Activated T-cell treated with anti-CD3 and anti-CD28 coated beads for 48 hours (primary cell): ENCODE results near the gene PDE4D.
"Not testable (repeated sequence)": the region's sequence is repeated elsewhere in the genome, so short reads cannot be mapped to it uniquely, and the experiment has no call there.

Source experiments
- DNase-seq: peaks from one replicate; pipeline ENCODE4 v3.0.0-alpha.2; 2020; ENCODE audit warnings: low read depth

Gene PDE4D

DNA sequence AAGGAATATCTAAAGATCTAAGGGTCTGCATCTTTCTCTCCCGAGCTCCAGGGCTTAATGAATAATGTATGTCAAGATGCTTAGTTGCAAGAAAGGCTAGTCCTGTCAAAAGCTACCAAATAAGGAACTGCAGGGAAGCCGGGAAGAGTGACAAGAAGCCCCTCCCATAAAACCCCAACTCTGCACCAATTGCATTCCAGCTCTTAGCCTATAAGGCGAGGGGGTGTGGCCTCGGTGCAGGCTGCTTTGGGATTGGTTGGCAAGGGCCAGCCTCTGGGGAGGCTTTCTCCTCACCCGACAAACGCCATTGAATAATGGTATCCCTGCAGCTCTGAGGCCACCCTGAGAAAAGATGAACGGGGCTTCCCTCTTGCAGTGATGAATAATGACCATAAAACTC, 893.7 kb downstream of the PDE4D start:
- no peak for DNase-seq

DNA sequence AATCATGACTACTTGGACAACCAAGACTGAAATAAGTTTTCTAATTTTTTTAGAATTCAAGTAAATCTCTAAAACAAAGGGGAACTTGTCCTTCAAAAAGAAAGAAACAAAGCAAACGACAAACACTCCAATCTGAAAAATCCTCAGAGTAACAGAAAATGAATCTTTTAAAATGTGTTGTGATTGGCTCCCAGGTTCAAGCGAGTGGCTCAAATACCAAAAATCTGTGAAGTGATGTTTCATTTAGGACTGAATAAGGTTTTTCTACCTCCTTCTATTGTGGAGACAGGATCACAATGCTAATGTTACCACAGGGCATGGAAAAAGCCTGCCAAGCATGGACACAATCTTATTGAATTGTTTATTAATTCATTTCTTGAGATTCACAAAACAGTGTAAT, 895.0 kb downstream of the PDE4D start:
- no peak for DNase-seq

DNA sequence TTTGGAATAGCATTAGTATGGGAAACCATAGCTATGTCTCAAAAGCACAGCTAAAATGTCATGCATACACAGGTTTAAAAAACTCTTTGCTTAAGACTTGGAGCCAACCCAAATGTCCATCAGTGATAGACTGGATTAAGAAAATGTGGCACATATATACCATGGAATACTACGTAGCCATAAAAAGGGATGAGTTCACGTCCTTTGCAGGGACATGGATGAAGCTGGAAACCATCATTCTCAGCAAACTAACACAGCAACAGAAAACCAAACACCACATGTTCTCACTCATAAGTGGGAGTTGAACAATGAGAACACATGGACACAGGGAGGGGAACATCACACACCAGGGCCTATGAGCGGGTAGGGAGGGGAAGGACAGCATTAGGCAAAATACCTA, 897.7 kb downstream of the PDE4D start:
- not testable (repeated sequence) for DNase-seq

DNA sequence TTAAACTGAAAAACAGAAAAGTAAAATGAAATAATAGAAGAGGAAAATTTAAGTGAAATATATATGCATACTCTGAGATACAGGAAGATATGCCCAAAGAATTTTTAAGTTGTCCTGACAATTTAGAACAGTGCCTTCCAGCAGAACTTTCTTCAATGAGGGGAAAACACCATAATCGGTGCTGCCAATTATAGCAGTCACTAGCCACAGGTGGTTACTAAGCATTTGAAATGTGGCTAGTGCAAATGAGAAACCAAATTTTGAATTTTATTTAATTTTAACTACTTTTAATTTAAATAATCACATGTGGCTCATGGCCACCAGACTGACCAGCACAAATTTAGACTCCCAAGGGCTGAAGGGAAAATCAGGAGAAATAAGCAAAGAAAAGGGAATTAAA, 900.1 kb downstream of the PDE4D start:
- DNase-seq = no peak

DNA sequence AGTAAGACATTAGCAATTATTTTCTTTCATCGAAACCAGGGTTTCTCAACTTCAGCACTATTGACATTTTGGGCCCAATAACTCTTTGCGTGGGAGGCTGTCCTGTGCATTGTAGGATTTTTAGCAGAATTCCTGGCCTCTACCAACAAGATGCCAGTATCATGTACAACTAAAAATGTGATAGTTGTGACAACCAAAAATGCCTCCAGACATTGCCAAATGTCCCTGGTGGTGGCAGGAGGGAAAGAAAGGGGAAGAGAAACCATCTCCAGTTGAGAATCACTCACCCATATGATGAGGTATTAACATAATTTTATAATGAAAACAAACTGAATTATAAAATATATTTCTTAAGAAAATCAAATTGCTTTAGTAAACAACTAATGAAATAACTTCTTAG, 904.6 kb downstream of the PDE4D start:
- DNase-seq = no peak

DNA sequence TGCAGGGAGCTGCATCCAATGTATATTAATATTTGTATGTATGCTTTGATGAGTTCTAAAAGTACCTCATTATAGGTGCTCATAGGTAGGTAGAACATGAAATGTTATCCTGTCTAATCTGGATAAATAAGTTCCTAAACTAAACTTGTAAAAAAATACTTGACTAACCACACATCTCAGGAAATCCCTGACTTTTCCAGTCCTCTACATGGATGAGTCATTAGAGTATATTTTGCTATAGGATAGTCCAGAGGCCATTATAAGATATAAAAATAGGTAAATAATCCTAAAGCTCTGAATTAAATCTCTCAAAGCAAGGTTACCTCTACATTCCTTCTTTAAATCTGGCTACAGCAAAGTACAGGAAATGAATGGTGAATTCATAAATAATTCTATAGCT, 906.3 kb downstream of the PDE4D start:
- DNase-seq = no peak

DNA sequence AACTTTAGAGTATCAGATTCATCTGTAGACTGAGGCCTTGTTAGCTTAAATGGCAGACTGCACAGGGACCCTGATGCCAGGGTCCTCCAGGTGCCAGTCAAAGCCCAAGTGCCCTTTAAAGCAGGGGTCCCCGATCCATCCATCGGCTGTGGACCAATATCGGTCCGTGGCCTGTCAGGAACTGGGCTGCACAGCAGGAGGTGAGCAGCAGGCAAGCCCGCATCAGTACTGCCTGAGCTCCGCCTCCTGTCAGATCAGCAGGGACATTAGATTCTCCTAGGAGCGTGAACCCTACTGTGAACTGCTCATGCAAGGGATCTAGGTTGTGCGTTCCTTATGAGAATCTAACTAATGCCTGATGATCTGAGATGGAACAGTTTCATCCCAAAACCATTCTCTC, 907.2 kb downstream of the PDE4D start:
- no peak for DNase-seq

DNA sequence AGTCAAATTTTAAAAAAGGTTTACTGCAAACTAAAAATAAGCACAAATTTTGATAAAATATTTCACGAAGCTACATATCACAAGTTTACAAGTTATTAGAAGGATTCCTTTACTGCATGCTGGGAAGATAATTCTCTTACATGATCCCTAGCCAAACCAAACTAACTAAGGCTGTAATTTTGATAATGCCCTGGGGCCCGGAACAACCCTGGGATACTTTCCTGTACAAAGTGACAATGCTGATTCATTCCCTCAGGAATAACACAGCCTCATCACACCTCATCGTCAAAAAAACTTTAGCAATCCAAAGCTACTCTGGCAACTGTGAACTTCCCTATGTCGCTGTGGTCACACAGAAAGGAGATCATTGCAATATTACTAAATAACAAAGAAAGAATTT, 907.8 kb downstream of the PDE4D start:
- no peak for DNase-seq

DNA sequence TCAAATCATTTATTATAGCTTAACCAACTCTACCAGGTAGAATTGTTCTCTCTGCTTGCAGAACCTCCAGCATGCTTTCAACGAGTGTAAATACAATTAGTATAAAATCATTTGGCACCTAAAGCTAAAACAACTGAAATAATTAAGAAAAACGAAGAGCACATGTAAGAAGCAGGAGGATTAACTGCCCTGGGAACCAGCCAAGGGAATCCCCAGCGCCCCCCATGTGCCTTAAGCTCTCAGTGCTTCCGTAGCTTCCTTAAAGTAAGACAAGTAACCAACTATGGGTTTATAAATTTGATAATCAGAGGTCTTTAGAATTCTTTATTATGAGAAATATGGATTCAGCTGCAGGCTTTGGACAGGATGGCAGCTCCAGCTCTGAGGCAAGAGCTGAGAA, 908.2 kb downstream of the PDE4D start:
- no peak for DNase-seq

DNA sequence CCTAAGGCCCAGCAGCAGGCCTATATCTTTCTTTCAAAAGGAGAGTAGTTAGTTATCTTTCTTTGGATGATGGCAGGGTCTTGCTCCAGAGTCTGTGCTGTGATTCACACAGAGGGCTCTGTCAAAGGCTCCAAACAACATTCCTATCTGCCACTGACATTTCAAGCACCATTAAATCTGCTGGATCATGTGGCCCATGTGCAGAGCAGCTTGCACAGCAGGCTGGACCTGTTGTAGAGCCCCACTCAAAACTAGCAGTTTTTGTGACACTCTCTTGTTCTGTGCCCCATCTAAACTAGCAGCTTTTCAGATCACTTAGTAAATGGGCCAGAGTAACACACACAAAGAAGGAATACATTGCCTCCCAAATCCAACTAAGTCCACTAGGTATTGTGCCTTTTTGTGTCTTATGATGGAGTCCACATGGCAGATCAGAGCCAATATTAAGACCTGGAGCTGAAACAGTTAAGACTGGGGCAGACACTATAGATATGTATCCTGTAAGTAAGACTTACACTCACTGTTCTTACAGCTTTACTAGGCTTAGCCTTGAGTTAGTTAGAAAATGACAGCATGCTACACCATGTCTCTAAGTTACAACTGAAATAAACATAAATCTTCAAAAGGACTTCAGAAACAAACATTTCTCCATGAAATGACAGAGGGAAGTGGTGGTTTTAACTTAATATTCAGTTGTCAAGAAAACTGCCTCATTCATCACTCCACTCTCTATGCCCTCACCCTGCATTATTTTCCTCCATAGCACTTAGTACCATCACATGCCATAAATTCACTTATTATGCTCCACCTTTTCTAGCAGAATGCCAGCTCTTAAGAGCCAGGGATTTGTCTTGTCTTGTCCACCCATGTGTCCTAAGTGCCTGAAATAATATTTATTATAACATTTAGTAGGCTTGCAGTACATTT, 909.7 kb downstream of the PDE4D start:
- no peak for DNase-seq

DNA sequence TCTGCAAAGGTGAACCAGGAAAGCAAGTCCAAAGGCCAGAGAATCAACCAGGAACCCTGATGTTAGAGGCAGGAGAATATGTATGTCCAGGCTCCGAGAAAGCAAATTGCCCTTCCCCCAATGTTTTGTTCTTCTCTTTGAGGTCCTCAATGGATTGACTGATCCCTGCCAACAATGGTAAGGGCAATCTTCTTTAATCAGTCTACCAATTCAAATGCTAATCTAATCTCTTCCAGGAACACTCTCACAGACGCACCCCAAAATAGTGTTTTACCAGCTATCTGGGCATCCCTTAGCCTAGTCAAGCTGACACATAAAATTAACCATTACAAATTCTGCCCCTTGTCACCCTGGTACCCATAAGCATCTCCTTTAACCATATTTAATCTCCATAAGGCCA, 912.6 kb downstream of the PDE4D start:
- DNase-seq = no peak

DNA sequence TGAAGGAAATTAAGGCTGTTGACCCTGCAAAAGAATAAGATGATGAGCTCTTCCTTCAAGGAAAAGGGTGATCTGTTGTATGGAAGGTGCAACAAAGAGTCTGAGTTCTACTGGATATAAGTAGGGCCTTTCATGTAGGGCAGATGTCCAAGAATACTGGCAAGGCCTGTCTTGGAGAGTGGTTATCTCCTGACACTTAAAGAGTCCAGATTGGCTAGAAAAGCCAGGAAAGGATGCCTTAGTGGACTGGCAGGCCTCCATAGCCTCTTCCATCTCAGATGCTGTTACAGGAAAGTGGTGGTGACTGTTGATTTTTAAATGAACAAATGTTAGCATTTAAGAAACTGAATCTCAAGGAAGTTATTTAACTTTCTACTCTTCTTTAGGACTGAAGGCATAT, 914.4 kb downstream of the PDE4D start:
- DNase-seq = no peak

DNA sequence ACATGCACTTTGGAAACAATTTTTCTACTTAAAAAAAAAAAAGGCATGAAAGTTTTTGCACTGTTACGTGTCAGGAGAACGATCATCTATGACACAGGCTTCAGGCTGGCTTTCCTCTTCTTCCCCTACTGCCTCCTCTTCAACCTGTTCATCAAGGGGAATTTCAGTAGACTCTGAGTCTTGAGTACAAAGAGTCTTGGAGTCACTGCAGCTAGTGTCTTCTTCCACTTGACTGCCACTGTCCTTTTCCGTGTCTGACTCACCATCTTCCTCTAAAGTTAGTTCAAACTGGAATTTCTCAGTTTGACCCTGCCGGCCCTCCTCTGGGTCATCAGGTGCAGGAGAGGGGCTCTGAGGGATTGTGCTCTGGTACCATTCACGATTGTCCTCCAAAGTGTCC, 918.9 kb downstream of the PDE4D start:
- no peak for DNase-seq

DNA sequence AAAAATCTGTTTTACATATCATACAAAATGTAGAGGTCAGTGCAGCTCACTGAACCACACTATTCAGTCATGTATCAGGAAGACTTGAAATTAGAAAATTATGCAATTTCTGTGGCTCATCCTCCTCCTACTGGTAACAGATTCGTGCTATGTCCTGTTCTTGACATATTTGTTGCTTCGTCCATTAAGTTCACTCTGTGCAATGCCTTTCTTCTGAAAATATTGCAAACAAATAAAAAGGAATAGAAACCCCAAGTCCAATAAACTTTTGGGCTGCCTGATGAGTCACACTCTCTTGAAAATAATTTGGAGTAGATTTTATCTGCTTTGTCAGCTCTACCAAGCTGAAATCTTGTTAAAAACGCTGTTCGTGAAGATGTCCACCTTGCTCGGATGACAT, 919.4 kb downstream of the PDE4D start:
- no peak for DNase-seq

DNA sequence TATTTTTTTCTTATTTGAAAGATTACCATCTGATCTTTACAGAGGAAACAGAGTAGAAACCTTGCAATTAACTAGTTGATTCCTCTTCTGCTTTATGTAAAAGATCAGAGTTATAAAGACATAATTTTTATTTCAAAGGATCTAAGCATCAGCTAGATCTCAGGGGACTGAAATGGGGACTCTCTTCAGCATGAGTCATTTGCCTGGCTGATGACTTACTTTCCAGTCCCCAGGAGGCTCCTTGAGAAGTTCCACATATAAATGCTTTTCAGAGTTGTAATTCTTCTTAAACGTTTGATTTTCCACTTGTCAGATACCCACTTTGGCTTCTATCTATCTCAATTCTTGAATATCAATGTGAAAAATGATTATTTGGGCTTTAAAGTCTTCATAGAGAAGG, 921.2 kb downstream of the PDE4D start:
- DNase-seq = no peak

DNA sequence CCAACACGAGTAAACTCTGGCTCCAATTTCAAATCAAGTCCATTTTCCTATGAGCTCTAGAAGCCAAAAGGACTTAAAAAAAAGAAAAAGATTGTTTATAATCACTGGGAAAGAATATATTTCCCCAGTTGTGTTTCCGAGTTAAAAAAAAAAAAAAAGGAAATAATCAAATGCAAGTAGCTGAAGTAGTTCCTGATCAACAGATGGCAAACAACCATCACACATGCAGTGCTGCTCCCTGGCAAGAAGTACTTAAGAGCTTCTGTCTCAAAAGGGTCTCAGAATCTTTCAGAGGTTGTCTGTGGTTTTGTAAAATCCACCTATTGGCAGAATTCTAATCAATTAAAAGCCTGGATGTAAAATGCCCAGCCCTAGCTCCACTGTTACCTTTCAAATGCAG, 922.8 kb downstream of the PDE4D start:
- no peak for DNase-seq

DNA sequence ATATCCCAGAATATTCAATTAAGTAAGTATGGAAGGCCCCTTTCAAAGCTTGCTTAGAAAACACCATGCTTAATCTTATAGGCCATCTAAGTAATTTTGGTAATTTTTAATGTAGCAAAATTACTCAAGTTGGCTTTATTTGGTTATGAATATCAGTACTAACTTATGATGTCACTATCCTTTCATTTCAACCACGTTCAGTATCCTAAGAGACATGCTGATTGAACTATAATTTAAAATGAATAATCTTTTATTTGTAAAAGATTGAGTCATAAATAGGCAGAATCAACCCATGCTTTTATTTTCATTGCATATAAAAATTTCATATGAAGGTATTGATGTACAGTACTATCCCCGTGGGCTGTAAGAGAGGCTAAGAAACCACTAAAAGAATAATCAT, 923.7 kb downstream of the PDE4D start:
- no peak for DNase-seq

DNA sequence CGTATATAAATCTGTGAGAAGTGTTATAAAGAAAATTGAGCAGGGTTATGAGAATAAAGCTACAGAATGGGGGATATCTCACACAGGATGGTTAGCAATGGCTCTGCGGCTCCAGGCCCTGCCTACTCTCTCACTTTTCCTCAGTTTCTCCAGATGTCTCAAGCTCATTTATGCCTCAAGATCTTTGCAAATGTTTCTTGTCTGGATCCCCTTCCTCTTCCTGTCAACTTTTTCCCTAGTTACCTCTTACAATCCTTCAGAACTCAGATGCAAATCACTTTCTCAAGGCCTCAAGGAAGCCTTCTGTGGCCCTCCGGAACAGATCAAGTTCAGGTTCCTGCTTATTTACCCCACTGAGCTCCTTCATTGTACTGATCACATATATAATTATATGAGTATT, 924.3 kb downstream of the PDE4D start:
- no peak for DNase-seq

DNA sequence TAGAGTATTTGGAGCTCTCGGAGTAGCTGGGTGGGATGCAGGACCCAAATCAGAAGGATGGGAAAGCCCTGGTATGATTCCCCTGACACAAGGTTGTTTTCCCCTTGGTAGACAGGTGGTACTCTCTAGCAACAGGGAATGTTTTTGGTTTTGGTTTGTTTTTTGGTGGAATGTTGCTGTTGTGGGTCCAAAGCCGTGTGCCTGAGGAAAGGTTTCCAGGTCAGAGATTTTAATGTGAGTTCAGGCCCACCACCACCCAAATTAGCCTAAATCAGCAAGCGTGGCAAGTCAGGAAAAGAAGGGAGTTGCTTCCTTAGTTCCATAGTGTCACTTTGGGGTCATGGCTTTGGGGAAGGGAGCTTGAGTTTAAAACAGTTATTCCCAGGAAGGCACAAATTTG, 925.2 kb downstream of the PDE4D start:
- no peak for DNase-seq

DNA sequence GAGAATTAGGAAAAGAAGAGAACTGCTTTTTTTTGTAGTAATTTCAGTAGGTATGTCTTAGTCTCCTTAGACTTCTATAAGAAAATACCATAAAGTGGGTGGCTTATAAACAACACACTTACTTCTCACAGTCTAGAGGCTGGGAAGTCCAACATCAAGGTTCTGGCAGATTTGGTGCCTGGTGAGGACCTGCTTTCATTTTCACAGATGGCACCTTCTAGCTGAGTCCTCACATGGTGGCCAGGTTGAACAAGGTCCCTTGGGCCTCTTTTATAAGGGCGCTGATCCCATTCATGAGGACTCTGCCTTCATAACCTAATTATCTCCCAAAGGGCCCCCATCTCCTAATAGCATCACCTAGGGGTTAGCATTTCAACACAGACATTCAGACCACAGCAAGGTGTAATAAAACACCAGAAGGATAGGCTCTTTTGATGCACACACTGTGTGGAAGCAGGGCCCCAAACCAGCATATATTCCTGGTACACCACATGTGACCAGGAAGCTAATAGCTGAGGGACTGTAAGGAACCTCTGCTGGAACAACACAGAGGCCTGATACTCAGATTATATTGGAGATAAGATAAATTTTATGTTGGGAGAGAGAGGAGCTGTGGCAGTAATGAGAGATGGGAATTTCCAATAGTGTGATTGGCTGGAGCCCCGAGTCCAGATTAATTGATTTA, 925.8 kb downstream of the PDE4D start:
- DNase-seq = no peak

DNA sequence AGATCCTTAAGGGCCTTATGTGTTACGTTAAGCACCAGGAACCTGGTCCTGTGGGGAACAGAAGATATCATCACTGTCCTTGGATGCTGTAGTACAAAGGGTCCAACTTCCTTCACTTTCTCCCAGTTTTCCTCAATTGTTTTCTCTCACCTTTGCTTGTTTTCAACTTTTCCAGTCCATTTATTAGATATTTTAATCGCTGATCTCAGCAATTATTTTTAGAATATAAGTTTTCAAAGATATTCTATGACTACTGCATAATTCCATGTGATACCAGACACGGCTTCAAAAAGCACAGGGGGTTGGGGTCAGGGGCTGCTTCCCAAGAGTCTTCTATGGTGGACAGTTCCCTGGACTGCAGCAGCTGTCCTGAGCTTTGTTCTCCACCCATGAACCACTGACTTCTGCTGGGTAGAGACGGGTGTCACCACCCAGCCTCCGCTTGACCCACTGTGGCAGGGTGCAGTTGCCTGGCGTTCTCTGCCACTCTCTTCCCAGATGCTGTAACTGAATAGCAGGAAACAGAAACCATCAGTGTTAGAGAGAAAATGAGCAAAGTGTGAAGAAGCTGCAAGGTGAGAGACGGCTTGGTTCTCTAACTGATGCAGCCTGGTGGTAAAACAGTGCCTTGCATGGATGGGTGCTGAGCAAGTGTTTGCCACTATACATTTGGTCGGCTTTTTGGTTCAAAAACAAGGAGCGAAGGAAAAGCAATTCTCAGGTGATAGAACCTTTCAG, 927.7 kb downstream of the PDE4D start:
- DNase-seq = no peak

DNA sequence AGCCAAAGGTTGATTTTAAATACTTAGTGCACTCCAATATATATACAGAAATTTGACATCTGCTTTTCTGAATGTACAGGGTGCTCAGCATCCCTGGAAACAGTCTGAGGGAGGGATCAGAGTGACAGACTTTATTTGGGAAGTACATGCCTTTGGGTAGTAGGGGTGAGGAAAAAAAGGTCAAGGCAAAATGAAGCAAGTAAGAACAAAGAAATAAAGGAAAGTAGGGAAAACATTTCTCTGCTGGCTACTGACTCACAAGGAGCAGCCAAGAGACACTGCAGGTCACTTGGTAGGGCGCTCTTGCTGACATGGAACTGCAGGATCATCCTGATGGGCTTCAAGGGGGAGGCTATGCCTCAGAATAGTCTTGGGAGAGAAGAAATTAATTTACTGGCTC, 929.7 kb downstream of the PDE4D start:
- no peak for DNase-seq

DNA sequence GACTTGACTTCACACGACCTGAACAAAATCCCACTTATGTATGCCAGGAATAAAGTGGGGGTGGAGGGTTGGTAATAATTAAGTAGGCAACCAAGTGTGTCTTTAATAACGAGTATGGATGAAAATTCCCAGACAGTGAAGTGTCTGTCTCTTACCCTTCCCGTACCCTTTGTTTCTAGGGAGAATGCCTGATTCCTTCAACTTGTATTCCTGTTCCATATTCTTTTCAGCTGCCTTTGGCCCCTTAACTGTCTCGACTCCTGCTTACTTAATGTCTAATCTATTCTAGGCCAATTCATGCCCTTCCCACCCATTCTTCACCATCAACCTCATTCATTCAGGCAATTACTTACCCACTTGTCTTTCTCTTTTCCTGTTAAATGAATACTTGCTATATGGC, 930.2 kb downstream of the PDE4D start:
- no peak for DNase-seq
